Panc1 (cell line): ENCODE data around the gene HSD17B1. TPM values are rescaled to one million over a fixed set of nuclear protein-coding genes. Genes with fewer than 3 reads are reported as not detected.

Experiments used
- ATAC-seq: fragments of 200-7000 bp; cut with Tn5 transposase; 2 replicates; pipeline ENCODE4 v1.9.1; 2020; ENCODE audit warnings: mild to moderate bottlenecking, moderate library complexity
- BruUV-seq: library from RNA; stranded (reverse); fragments of 400-500 nt; replicated peaks from 2 replicates; lab custom pipeline; 2021; lab: Mats Ljungman, UMichigan
- CTCF ChIA-PET: fragments of 300-600 bp; sonication (Branson Sonifier 250); formaldehyde crosslinking; loops from one replicate; lab custom pipeline; 2022; ENCODE audit warnings: antibody characterized with exemption; lab: Charles Lee
- POLR2A ChIA-PET: fragments of 300-600 bp; sonication (Branson Sonifier 250); formaldehyde crosslinking; loops from one replicate; lab custom pipeline; 2022; ENCODE audit warnings: antibody characterized with exemption; lab: Charles Lee
- DNase-seq: peaks from one replicate; pipeline ENCODE4 v3.0.0-alpha.2; 2010; ENCODE audit warnings: low read depth, low spot score
- H3K27ac ChIP-seq: 2 replicates; pipeline ENCODE4 v1.5.1; 2011; ENCODE audit warnings: mild to moderate bottlenecking, low read length, inconsistent platforms
- H3K27me3 ChIP-seq: fragments of 200-500 bp; sonication (Bioruptor generic); 2 replicates; pipeline ENCODE4 v1.6.0; 2014; ENCODE audit warnings: low read length, inconsistent platforms; ENCODE audit not compliant: control insufficient read depth, insufficient read depth
- H3K36me3 ChIP-seq: fragments of 200-500 bp; sonication (Bioruptor generic); 2 replicates; pipeline ENCODE4 v1.5.1; 2014; ENCODE audit warnings: inconsistent platforms, mild to moderate bottlenecking, low read length, moderate library complexity; ENCODE audit not compliant: control insufficient read depth, insufficient read depth
- H3K4me1 ChIP-seq: 2 replicates; pipeline ENCODE4 v1.5.1; 2011; ENCODE audit warnings: inconsistent platforms, mild to moderate bottlenecking, low read length, moderate library complexity; ENCODE audit not compliant: control insufficient read depth, insufficient read depth
- H3K4me3 ChIP-seq, 2 experiments: 2 replicates each; pipeline ENCODE4 v1.5.1; 2011 to 2012; ENCODE audit warnings: low read depth in 2 of 2, low read length in 2 of 2, mild to moderate bottlenecking in 2 of 2, inconsistent platforms in 1 of 2, moderate library complexity in 1 of 2
- H3K9me3 ChIP-seq: fragments of 200-500 bp; sonication (Bioruptor generic); 2 replicates; pipeline ENCODE4 v1.5.1; 2014; ENCODE audit warnings: low read depth, mild to moderate bottlenecking, inconsistent platforms, low read length, moderate library complexity; ENCODE audit not compliant: control insufficient read depth, insufficient read depth
- POLR2AphosphoS5 ChIP-seq: IDR thresholded peaks from 2 replicates; pipeline ENCODE4 v1.6.1; 2012; ENCODE audit warnings: mild to moderate bottlenecking, low read depth, low read length, moderate library complexity
- SIN3A ChIP-seq: IDR thresholded peaks from 2 replicates; pipeline ENCODE4 v1.6.1; 2012; ENCODE audit warnings: low read depth, mild to moderate bottlenecking, low read length, moderate library complexity, borderline replicate concordance; ENCODE audit not compliant: insufficient read depth
- TCF7L2 ChIP-seq: IDR thresholded peaks from 2 replicates; pipeline ENCODE4 v1.6.1; 2011; ENCODE audit warnings: mild to moderate bottlenecking, low read depth, low read length, inconsistent platforms
- in situ Hi-C: cut with HindIII; loops from 2 replicates; pipeline ENCODE4 v1.10.0; 2016; ENCODE audit warnings: low sequenced_read_pairs, low pct_unique_long_range_greater_than_20kb
- intact Hi-C: fragments of 100-400 bp; cut with micrococcal nuclease; formaldehyde crosslinking; loops from one replicate; pipeline ENCODE4 v1.10.0; 2022; ENCODE audit not compliant: unreplicated experiment
- total RNA-seq: library from RNA; stranded (reverse); gene quantifications from one replicate; pipeline ENCODE4 v1.2.1, GENCODE V29; 2021; ENCODE audit not compliant: unreplicated experiment
- TF ChIP-seq, protein P1 (sequence below): fragments of 450-650 bp; IDR thresholded peaks from 2 replicates; pipeline ENCODE4 v1.5.1; 2017; ENCODE audit warnings: mild to moderate bottlenecking
- TF ChIP-seq, protein P2 (sequence below), 2 experiments: IDR thresholded peaks; 2 replicates each; pipeline ENCODE4 v1.6.1; 2011 to 2012; ENCODE audit warnings: low read depth in 2 of 2, control low read depth in 1 of 2, low read length in 1 of 2, mild to moderate bottlenecking in 1 of 2, moderate library complexity in 1 of 2; ENCODE audit not compliant: insufficient read depth in 1 of 2

Gene HSD17B1
- total RNA-seq, 1 experiment from 2014 or later = 5.4 TPM

GRCh38 chr17:42512246-42512645 lies 40.5 kb upstream of the HSD17B1 start:
- POLR2A ChIA-PET = no interaction called here
- H3K9me3 ChIP-seq = no peaks in the 10 kb centered on the region
- no TSS peak for BruUV-seq
- peaks cover 3% of the 10 kb centered on the region; the same call in 1 of the 2 replicates for H3K36me3 ChIP-seq
- CTCF ChIA-PET = no interaction called here
- ATAC-seq (no peak), DNase-seq (no peak)
- no peak overlapping the region for H3K4me3 ChIP-seq
- H3K4me1 ChIP-seq = peaks cover 9% of the 10 kb centered on the region
- in situ Hi-C loops (no loop called here), intact Hi-C loops (no loop called here)
- H3K27me3 ChIP-seq = no peaks in the 10 kb centered on the region
- TF ChIP-seq POLR2AphosphoS5 (no peak), SIN3A (no peak), TCF7L2 (no peak)
- TF ChIP-seq, protein P1, sequence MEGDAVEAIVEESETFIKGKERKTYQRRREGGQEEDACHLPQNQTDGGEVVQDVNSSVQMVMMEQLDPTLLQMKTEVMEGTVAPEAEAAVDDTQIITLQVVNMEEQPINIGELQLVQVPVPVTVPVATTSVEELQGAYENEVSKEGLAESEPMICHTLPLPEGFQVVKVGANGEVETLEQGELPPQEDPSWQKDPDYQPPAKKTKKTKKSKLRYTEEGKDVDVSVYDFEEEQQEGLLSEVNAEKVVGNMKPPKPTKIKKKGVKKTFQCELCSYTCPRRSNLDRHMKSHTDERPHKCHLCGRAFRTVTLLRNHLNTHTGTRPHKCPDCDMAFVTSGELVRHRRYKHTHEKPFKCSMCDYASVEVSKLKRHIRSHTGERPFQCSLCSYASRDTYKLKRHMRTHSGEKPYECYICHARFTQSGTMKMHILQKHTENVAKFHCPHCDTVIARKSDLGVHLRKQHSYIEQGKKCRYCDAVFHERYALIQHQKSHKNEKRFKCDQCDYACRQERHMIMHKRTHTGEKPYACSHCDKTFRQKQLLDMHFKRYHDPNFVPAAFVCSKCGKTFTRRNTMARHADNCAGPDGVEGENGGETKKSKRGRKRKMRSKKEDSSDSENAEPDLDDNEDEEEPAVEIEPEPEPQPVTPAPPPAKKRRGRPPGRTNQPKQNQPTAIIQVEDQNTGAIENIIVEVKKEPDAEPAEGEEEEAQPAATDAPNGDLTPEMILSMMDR = no peak
- TF ChIP-seq, protein P2, sequence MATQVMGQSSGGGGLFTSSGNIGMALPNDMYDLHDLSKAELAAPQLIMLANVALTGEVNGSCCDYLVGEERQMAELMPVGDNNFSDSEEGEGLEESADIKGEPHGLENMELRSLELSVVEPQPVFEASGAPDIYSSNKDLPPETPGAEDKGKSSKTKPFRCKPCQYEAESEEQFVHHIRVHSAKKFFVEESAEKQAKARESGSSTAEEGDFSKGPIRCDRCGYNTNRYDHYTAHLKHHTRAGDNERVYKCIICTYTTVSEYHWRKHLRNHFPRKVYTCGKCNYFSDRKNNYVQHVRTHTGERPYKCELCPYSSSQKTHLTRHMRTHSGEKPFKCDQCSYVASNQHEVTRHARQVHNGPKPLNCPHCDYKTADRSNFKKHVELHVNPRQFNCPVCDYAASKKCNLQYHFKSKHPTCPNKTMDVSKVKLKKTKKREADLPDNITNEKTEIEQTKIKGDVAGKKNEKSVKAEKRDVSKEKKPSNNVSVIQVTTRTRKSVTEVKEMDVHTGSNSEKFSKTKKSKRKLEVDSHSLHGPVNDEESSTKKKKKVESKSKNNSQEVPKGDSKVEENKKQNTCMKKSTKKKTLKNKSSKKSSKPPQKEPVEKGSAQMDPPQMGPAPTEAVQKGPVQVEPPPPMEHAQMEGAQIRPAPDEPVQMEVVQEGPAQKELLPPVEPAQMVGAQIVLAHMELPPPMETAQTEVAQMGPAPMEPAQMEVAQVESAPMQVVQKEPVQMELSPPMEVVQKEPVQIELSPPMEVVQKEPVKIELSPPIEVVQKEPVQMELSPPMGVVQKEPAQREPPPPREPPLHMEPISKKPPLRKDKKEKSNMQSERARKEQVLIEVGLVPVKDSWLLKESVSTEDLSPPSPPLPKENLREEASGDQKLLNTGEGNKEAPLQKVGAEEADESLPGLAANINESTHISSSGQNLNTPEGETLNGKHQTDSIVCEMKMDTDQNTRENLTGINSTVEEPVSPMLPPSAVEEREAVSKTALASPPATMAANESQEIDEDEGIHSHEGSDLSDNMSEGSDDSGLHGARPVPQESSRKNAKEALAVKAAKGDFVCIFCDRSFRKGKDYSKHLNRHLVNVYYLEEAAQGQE (IDR thresholded peaks at IDR 0.05; ENCODE audit: insufficient read depth in 1 of 2, low read depth in 2 of 2, low read length in 1 of 2) = no peak
- H3K27ac ChIP-seq = no peak overlapping the region

GRCh38 chr17:42512733-42513251 lies 39.9 kb upstream of the HSD17B1 start:
- no peak for ATAC-seq
- H3K36me3 ChIP-seq = peaks cover 3% of the 10 kb centered on the region; the same call in 1 of the 2 replicates
- POLR2A ChIA-PET = no interaction called here
- no TSS peak for BruUV-seq
- no peaks in the 10 kb centered on the region for H3K27me3 ChIP-seq
- peaks cover 13% of the 10 kb centered on the region for H3K4me1 ChIP-seq
- no peaks in the 10 kb centered on the region for H3K9me3 ChIP-seq
- intact Hi-C loops (no loop called here), in situ Hi-C loops (no loop called here)
- H3K27ac ChIP-seq = no peak overlapping the region
- no peak for TF ChIP-seq TCF7L2
- TF ChIP-seq, protein P1 = no peak
- TF ChIP-seq, protein P2 (IDR thresholded peaks at IDR 0.05; ENCODE audit: insufficient read depth in 1 of 2, low read depth in 2 of 2, low read length in 1 of 2) = no peak
- no peak for TF ChIP-seq SIN3A
- no peak for TF ChIP-seq POLR2AphosphoS5
- no peak overlapping the region for H3K4me3 ChIP-seq
- CTCF ChIA-PET = interaction anchor here (0.5 kb wide), 1 partner anchor 92 kb away, joined by 7 read pairs; no protein-coding TSS in a partner anchor
- no peak for DNase-seq
